Measurements from ENCODE around the gene CD248. TPM values are rescaled to one million over a fixed set of nuclear protein-coding genes. Genes with fewer than 3 reads are reported as not detected.

CD248 gene
- total and polyA plus RNA-seq, 2 experiments from 2014 or later = 2.4 to 3.8 TPM

DNA sequence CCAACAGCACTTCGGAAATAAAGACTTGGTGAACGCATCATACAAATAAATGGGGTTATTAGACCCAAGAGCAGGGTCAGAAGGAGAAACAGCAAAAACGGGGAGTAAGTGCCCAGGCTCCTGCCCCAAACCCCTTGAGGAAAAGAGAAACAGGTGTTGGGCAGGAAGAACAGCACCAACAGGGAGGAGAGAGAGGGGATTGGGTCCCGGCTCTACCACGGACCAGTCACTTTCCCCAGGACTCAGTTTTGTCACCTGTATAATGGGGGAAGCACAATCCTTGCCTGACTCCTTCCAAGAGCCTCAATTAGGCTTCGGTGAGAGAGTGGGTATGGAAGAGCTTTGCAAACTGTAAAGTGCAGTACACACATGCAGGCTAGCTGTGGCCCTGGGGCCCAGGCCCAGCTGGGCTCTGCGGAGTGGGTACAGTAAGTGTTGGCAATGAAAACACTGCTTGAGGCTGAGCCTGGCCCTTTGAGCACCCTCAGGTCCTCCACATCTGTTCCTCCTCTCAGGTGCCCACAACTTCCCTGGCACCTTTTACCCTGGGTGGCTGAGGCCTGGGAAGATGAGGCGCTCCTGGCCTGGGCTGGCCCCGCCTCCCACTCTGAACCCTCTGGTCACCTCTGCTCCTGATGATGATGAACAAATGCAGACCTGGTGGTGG, 45.8 kb upstream of the CD248 start:
- 0 out of 2 replicates have a peak overlapping the region, but pooled peaks have one; percentile 14 for H3K27ac ChIP-seq (ENCODE audit: low read depth)
- peaks cover 17% of the 10 kb centered on the region for H4K20me1 ChIP-seq (replicated peaks; ENCODE audit: insufficient read depth)
- H2AFZ ChIP-seq = no peak overlapping the region
- no peak overlapping the region for H3K27ac Mint-ChIP-seq
- peaks cover 7% of the 10 kb centered on the region for H3K4me1 Mint-ChIP-seq
- ATAC-seq (no peak), DNase-seq (ENCODE audit: low spot score) (no peak)
- no peaks in the 10 kb centered on the region for H3K27me3 ChIP-seq (ENCODE audit: insufficient read depth)
- H3K36me3 ChIP-seq (ENCODE audit: insufficient read depth) = peaks cover 15% of the 10 kb centered on the region; the same call in 1 of the 2 replicates
- TF ChIP-seq JUNB (IDR thresholded peaks at IDR 0.05; ENCODE audit: unreplicated experiment) (no peak), POLR2AphosphoS5 (IDR thresholded peaks at IDR 0.05; ENCODE audit: low read depth) (peak; percentile 9), CREB1 (CRISPR knock-in tag; IDR thresholded peaks at IDR 0.05; ENCODE audit: low read depth) (no peak)
- TF ChIP-seq, protein P1, sequence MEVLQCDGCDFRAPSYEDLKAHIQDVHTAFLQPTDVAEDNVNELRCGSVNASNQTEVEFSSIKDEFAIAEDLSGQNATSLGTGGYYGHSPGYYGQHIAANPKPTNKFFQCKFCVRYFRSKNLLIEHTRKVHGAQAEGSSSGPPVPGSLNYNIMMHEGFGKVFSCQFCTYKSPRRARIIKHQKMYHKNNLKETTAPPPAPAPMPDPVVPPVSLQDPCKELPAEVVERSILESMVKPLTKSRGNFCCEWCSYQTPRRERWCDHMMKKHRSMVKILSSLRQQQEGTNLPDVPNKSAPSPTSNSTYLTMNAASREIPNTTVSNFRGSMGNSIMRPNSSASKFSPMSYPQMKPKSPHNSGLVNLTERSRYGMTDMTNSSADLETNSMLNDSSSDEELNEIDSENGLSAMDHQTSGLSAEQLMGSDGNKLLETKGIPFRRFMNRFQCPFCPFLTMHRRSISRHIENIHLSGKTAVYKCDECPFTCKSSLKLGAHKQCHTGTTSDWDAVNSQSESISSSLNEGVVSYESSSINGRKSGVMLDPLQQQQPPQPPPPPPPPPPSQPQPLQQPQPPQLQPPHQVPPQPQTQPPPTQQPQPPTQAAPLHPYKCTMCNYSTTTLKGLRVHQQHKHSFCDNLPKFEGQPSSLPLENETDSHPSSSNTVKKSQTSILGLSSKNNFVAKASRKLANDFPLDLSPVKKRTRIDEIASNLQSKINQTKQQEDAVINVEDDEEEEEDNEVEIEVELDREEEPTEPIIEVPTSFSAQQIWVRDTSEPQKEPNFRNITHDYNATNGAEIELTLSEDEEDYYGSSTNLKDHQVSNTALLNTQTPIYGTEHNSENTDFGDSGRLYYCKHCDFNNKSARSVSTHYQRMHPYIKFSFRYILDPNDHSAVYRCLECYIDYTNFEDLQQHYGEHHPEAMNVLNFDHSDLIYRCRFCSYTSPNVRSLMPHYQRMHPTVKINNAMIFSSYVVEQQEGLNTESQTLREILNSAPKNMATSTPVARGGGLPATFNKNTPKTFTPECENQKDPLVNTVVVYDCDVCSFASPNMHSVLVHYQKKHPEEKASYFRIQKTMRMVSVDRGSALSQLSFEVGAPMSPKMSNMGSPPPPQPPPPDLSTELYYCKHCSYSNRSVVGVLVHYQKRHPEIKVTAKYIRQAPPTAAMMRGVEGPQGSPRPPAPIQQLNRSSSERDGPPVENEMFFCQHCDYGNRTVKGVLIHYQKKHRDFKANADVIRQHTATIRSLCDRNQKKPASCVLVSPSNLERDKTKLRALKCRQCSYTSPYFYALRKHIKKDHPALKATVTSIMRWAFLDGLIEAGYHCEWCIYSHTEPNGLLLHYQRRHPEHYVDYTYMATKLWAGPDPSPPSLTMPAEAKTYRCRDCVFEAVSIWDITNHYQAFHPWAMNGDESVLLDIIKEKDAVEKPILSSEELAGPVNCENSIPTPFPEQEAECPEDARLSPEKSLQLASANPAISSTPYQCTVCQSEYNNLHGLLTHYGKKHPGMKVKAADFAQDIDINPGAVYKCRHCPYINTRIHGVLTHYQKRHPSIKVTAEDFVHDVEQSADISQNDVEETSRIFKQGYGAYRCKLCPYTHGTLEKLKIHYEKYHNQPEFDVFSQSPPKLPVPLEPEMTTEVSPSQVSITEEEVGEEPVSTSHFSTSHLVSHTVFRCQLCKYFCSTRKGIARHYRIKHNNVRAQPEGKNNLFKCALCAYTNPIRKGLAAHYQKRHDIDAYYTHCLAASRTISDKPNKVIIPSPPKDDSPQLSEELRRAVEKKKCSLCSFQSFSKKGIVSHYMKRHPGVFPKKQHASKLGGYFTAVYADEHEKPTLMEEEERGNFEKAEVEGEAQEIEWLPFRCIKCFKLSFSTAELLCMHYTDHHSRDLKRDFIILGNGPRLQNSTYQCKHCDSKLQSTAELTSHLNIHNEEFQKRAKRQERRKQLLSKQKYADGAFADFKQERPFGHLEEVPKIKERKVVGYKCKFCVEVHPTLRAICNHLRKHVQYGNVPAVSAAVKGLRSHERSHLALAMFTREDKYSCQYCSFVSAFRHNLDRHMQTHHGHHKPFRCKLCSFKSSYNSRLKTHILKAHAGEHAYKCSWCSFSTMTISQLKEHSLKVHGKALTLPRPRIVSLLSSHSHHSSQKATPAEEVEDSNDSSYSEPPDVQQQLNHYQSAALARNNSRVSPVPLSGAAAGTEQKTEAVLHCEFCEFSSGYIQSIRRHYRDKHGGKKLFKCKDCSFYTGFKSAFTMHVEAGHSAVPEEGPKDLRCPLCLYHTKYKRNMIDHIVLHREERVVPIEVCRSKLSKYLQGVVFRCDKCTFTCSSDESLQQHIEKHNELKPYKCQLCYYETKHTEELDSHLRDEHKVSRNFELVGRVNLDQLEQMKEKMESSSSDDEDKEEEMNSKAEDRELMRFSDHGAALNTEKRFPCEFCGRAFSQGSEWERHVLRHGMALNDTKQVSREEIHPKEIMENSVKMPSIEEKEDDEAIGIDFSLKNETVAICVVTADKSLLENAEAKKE (CRISPR knock-in tag; IDR thresholded peaks at IDR 0.05) = no peak
- peaks cover 61% of the 10 kb centered on the region for H3K36me3 Mint-ChIP-seq (ENCODE audit: low read depth)
- H3K9me3 Mint-ChIP-seq = no peaks in the 10 kb centered on the region; the same call in 2 of the 3 replicates
- no peak overlapping the region; the same call in 2 of the 3 replicates for H3K4me3 Mint-ChIP-seq
- no peak overlapping the region for H3K4me3 ChIP-seq
- peaks cover 29% of the 10 kb centered on the region for H3K27me3 Mint-ChIP-seq (ENCODE audit: insufficient read depth, low read depth, poor library complexity)
- no peak overlapping the region for H3K4me2 ChIP-seq
- no peaks in the 10 kb centered on the region for H3K79me2 ChIP-seq (replicated peaks; ENCODE audit: insufficient read depth)
- H3F3A ChIP-seq (replicated peaks; ENCODE audit: low read depth) = peaks cover 48% of the 10 kb centered on the region
- peaks cover 6% of the 10 kb centered on the region; the same call in 1 of the 2 replicates for H3K4me1 ChIP-seq (ENCODE audit: insufficient read depth)
- no peaks in the 10 kb centered on the region for H3K9me2 ChIP-seq (ENCODE audit: insufficient read depth)

GRCh38 chr11:66361502-66361941, 44.7 kb upstream of the CD248 start:
- ATAC-seq (no peak), DNase-seq (ENCODE audit: low spot score) (no peak)
- peaks cover 50% of the 10 kb centered on the region for H3K36me3 Mint-ChIP-seq (ENCODE audit: low read depth)
- H3K27ac Mint-ChIP-seq = no peak overlapping the region
- no peak overlapping the region for H2AFZ ChIP-seq
- no peak overlapping the region for H3K4me2 ChIP-seq
- peaks cover 8% of the 10 kb centered on the region; the same call in 1 of the 2 replicates for H3K36me3 ChIP-seq (ENCODE audit: insufficient read depth)
- TF ChIP-seq POLR2AphosphoS5 (IDR thresholded peaks at IDR 0.05; ENCODE audit: low read depth) = peak; percentile 57; the same call in 1 of the 2 replicates
- TF ChIP-seq EZH2 (IDR thresholded peaks at IDR 0.05; ENCODE audit: low read depth, unreplicated experiment) = no peak
- H3K4me3 ChIP-seq = no peak overlapping the region
- peaks cover 27% of the 10 kb centered on the region for H3K27me3 Mint-ChIP-seq (ENCODE audit: insufficient read depth, low read depth, poor library complexity)
- no peaks in the 10 kb centered on the region for H3K9me2 ChIP-seq (ENCODE audit: insufficient read depth)
- H3K4me3 Mint-ChIP-seq = no peak overlapping the region
- no peaks in the 10 kb centered on the region for H3K79me2 ChIP-seq (replicated peaks; ENCODE audit: insufficient read depth)
- peaks cover 7% of the 10 kb centered on the region for H3K4me1 Mint-ChIP-seq
- peaks cover 6% of the 10 kb centered on the region; the same call in 1 of the 2 replicates for H3K4me1 ChIP-seq (ENCODE audit: insufficient read depth)
- H4K20me1 ChIP-seq (replicated peaks; ENCODE audit: insufficient read depth) = peaks cover 8% of the 10 kb centered on the region
- no peaks in the 10 kb centered on the region; the same call in 2 of the 3 replicates for H3K9me3 Mint-ChIP-seq
- peaks cover 41% of the 10 kb centered on the region; the same call in 1 of the 2 replicates for H3F3A ChIP-seq (replicated peaks; ENCODE audit: low read depth)
- peak overlapping the region; percentile 74 for H3K27ac ChIP-seq (ENCODE audit: low read depth)
- H3K27me3 ChIP-seq (ENCODE audit: insufficient read depth) = no peaks in the 10 kb centered on the region
